Testis (tissue), 3 donors: ENCODE data around the gene SPON1. TPM values are rescaled to one million over a fixed set of nuclear protein-coding genes. Genes with fewer than 3 reads are reported as not detected.
"Not testable (repeated sequence)": the region's sequence is repeated elsewhere in the genome, so short reads cannot be mapped to it uniquely, and the experiment has no call there.

ENCODE experiments used
- DNase-seq: peaks from one replicate; pipeline ENCODE4 v3.0.0-alpha.2; 2019
- H3K27ac ChIP-seq, 2 donors: fragments of 200-600 bp; sonication (generic); one replicate each; pipeline ENCODE4 v1.5.1; 2019
- H3K27me3 ChIP-seq: fragments of 200-600 bp; sonication (generic); one replicate; pipeline ENCODE4 v1.5.1; 2019
- H3K36me3 ChIP-seq: fragments of 200-600 bp; sonication (generic); one replicate; pipeline ENCODE4 v1.5.1; 2017; ENCODE audit warnings: low read depth; ENCODE audit errors: missing control alignments
- H3K4me1 ChIP-seq: fragments of 200-600 bp; sonication (generic); one replicate; pipeline ENCODE4 v1.5.1; 2019
- H3K4me3 ChIP-seq, 2 donors: fragments of 200-600 bp; sonication (generic); one replicate each; pipeline ENCODE4 v1.5.1; 2017 to 2019
- H3K9me3 ChIP-seq: fragments of 200-600 bp; sonication (generic); one replicate; pipeline ENCODE4 v1.5.1; 2017
- CTCF ChIP-seq, 3 experiments: fragments of 450-650 bp in 2 of 3; fragments of 200-600 bp in 1 of 3; sonication (generic) in 1 of 3; IDR thresholded peaks; one replicate each; pipeline ENCODE4 v1.5.1; 2016 to 2019; ENCODE audit warnings: antibody characterized with exemption in 3 of 3, mild to moderate bottlenecking in 2 of 3, moderate library complexity in 1 of 3
- POLR2A ChIP-seq: fragments of 450-650 bp; IDR thresholded peaks from one replicate; pipeline ENCODE4 v1.6.1; 2017; ENCODE audit warnings: antibody characterized with exemption, mild to moderate bottlenecking, moderate library complexity
- WGBS, 2 donors: methylation state at CpG; one replicate each; pipeline ENCODE4 v1.1.5; 2018; 5-methylcytosine and 5-hydroxymethylcytosine counted together
- intact Hi-C: fragments of 100-400 bp; cut with DNase I; formaldehyde crosslinking; loops from one replicate; pipeline ENCODE4 v1.15.1; 2023; ENCODE audit warnings: low total_unique reads
- polyA plus RNA-seq: library from polyadenylated mRNA; stranded (reverse); fragments of 350-450 nt; fragmentation: Illumina TruSeq; extraction: RNeasy Lipid Tissue Mini Kit (QIAGEN cat#74804); gene quantifications from one replicate; pipeline ENCODE4 v1.2.3, GENCODE V29; 2014; ENCODE audit warnings: low read depth, low replicate concordance; ENCODE audit not compliant: insufficient read depth
- total RNA-seq, 2 donors: library from RNA; depleted of rRNA; stranded (reverse); fragments of >200 nt; gene quantifications; one replicate each; pipeline ENCODE4 v1.2.3, GENCODE V29; 2016

SPON1 gene
- total and polyA plus RNA-seq, 3 donors from 2014 or later = 6.9 to 11.9 (median 7.6) TPM

- no peaks in the 10 kb centered on the region for H3K36me3 ChIP-seq
- WGBS, 2 donors = 33 to 35% methylated on average over 2 of the region's 2 CpGs
- H3K4me3 ChIP-seq = no peak overlapping the region
- intact Hi-C loops = no loop called here
- TF ChIP-seq POLR2A = no peak
- no peak for TF ChIP-seq CTCF (IDR thresholded peaks at IDR 0.05)
- no peaks in the 10 kb centered on the region for H3K9me3 ChIP-seq
- peak; percentile 41 for DNase-seq
- peaks cover 11% of the 10 kb centered on the region for H3K4me1 ChIP-seq
- no peaks in the 10 kb centered on the region for H3K27me3 ChIP-seq
- H3K27ac ChIP-seq = peak overlapping the region in 1 of 2 donors; percentile 48
Measured at GRCh38 chr11:13972043-13972910, 9.8 kb downstream of the SPON1 start.

GRCh38 chr11:13972944-13973343 is 10.4 kb downstream of the SPON1 start:
- no peaks in the 10 kb centered on the region for H3K36me3 ChIP-seq
- no peaks in the 10 kb centered on the region for H3K27me3 ChIP-seq
- no peaks in the 10 kb centered on the region for H3K9me3 ChIP-seq
- no peak overlapping the region for H3K4me3 ChIP-seq
- H3K27ac ChIP-seq = peak overlapping the region; percentile 6 to 48
- DNase-seq = no peak
- H3K4me1 ChIP-seq = peaks cover 11% of the 10 kb centered on the region
- no peak for TF ChIP-seq POLR2A
- intact Hi-C loops = no loop called here
- WGBS, 2 donors = 69 to 73% methylated on average over 3 of the region's 3 CpGs

GRCh38 chr11:13974631-13975030 is 12.1 kb downstream of the SPON1 start:
- TF ChIP-seq POLR2A (no peak), CTCF (IDR thresholded peaks at IDR 0.05) (no peak)
- intact Hi-C loops = no loop called here
- WGBS, 2 donors = 82 to 88% methylated on average over 1 of the region's 1 CpG

GRCh38 chr11:13983081-13983751 is 20.7 kb downstream of the SPON1 start:
- Histone ChIP-seq H3K4me1 (no peaks in the 10 kb centered on the region), H3K9me3 (no peaks in the 10 kb centered on the region), H3K4me3 (no peak overlapping the region), H3K27me3 (no peaks in the 10 kb centered on the region), H3K27ac (no peak overlapping the region), H3K36me3 (no peaks in the 10 kb centered on the region)
- 69 to 72% methylated on average over 12 of the region's 12 CpGs for WGBS, 2 donors
- DNase-seq = no peak
- TF ChIP-seq POLR2A (no peak), CTCF (IDR thresholded peaks at IDR 0.05) (no peak)
- intact Hi-C loops = no loop called here

More at GRCh38 chr11:13974631-13975030, 12.1 kb downstream of the SPON1 start:
- Histone ChIP-seq H3K4me1 (peaks cover 11% of the 10 kb centered on the region), H3K27ac (no peak overlapping the region), H3K4me3 (no peak overlapping the region), H3K9me3 (no peaks in the 10 kb centered on the region), H3K27me3 (no peaks in the 10 kb centered on the region), H3K36me3 (no peaks in the 10 kb centered on the region)
- no peak for DNase-seq

GRCh38 chr11:13984616-13985450 is 22.3 kb downstream of the SPON1 start:
- 91 to 93% methylated on average over 4 of the region's 4 CpGs for WGBS, 2 donors
- intact Hi-C loops = no loop called here
- no peak overlapping the region for H3K4me3 ChIP-seq
- DNase-seq = no peak
- no peaks in the 10 kb centered on the region for H3K4me1 ChIP-seq
- no peaks in the 10 kb centered on the region for H3K36me3 ChIP-seq
- TF ChIP-seq CTCF (IDR thresholded peaks at IDR 0.05) (no peak), POLR2A (no peak)
- H3K9me3 ChIP-seq = no peaks in the 10 kb centered on the region
- no peak overlapping the region for H3K27ac ChIP-seq
- no peaks in the 10 kb centered on the region for H3K27me3 ChIP-seq

- DNase-seq, intact Hi-C loops, H3K4me3 ChIP-seq, H3K36me3 ChIP-seq, H3K27ac ChIP-seq, H3K4me1 ChIP-seq, H3K9me3 ChIP-seq, H3K27me3 ChIP-seq: not testable (repeated sequence)
- 95 to 96% methylated on average over 5 of the region's 5 CpGs for WGBS, 2 donors
Measured at GRCh38 chr11:13986695-13987094, 24.2 kb downstream of the SPON1 start.

- intact Hi-C loops, H3K4me1 ChIP-seq, H3K9me3 ChIP-seq, H3K27me3 ChIP-seq, DNase-seq, H3K27ac ChIP-seq, H3K4me3 ChIP-seq, H3K36me3 ChIP-seq: not testable (repeated sequence)
- 61 to 66% methylated on average over 9 to 15 of the region's 15 CpGs for WGBS, 2 donors
Measured at GRCh38 chr11:13992158-13992856, 29.8 kb downstream of the SPON1 start.
